ENCODE results near the gene ANKFN1. TPM values are rescaled to one million over a fixed set of nuclear protein-coding genes. Genes with fewer than 3 reads are reported as not detected.

Gene ANKFN1
- total RNA-seq, 1 donor from 2014 or later: not detected

DNA sequence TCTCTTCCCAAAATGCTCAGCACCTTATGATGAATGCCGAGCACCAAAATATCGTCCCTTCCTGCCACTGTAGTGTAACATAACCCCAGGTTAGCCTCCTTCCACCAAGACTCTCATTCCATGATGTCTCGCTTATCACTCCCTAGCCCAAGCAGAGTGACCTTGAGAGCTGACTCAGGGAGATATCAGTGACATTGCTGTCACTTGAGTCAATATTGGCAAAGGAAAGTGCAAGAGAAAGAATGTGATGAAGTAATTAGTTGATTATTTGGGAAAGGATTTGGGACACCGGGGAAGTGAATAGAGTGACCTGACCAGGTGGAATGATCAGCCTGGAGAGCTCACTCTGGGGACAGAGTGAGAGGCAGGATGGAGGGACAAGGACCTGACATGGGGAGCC is 2.6 kb upstream of the ANKFN1 start:
- Mint-ChIP-seq H3K4me3 (no peak overlapping the region), H3K4me1 (ENCODE audit: low read depth) (no peaks in the 10 kb centered on the region)

DNA sequence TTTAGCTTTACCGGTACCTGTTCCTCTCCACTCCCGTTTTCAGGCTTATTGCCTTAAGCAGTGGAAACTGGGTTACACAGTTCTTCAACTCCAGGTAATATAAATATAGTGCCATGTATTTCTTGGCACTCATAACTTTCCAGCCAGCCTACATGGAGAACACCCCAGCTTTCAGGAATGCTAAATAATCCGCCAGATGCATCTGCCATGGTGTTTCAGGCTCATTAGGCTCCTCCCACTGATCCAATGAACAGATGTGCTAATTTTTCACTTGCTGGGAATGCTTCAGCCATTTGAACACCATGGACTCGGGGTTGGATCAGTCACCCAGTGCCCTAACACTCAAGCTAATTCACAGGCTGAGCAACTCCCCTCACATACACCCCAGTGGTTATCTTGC is 4.6 kb downstream of the ANKFN1 start:
- no peaks in the 10 kb centered on the region for H3K9me3 Mint-ChIP-seq
- DNase-seq (ENCODE audit: low spot score): no peak
- intact Hi-C loops (cut with micrococcal nuclease): no loop called here
- H3K4me1 Mint-ChIP-seq (ENCODE audit: low read depth): no peaks in the 10 kb centered on the region
- no peaks in the 10 kb centered on the region for H3K36me3 Mint-ChIP-seq (ENCODE audit: low read depth)
- no peak overlapping the region for H3K4me3 Mint-ChIP-seq
- no peak overlapping the region for H3K27ac Mint-ChIP-seq
- no peaks in the 10 kb centered on the region for H3K27me3 Mint-ChIP-seq (ENCODE audit: insufficient read depth)

More for the DNA sequence above, 2.6 kb upstream of the ANKFN1 start:
- no peaks in the 10 kb centered on the region for H3K9me3 Mint-ChIP-seq
- no peaks in the 10 kb centered on the region for H3K36me3 Mint-ChIP-seq (ENCODE audit: low read depth)
- no peak overlapping the region for H3K27ac Mint-ChIP-seq
- DNase-seq (ENCODE audit: low spot score): no peak
- peaks cover 2% of the 10 kb centered on the region for H3K27me3 Mint-ChIP-seq (ENCODE audit: insufficient read depth)
- intact Hi-C loops (cut with micrococcal nuclease): no loop called here

DNA sequence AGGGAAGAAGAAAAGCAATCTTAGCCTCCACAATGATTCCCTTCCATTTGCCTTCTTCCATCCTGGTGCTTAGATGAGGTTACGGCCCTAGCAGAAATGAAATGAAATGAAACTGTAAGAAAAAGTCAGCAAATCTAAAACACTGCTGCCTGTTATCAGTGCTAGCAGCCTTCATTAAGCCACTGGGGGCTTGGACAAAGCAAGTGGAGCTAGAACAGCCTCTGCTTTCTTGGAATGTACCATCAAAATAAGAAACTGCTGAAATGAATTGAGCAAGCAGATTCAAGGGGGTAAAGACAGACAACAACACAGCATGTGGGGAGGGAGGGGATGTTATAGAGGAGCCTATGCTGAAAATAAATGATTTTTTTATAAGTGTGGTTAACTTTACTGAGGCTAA is 5.1 kb downstream of the ANKFN1 start:
- no peaks in the 10 kb centered on the region for H3K9me3 Mint-ChIP-seq
- intact Hi-C loops (cut with micrococcal nuclease): no loop called here
- H3K27ac Mint-ChIP-seq: no peak overlapping the region
- H3K36me3 Mint-ChIP-seq (ENCODE audit: low read depth): no peaks in the 10 kb centered on the region
- no peaks in the 10 kb centered on the region for H3K27me3 Mint-ChIP-seq (ENCODE audit: insufficient read depth)
- H3K4me3 Mint-ChIP-seq: no peak overlapping the region
- no peak for DNase-seq (ENCODE audit: low spot score)
- H3K4me1 Mint-ChIP-seq (ENCODE audit: low read depth): no peaks in the 10 kb centered on the region

DNA sequence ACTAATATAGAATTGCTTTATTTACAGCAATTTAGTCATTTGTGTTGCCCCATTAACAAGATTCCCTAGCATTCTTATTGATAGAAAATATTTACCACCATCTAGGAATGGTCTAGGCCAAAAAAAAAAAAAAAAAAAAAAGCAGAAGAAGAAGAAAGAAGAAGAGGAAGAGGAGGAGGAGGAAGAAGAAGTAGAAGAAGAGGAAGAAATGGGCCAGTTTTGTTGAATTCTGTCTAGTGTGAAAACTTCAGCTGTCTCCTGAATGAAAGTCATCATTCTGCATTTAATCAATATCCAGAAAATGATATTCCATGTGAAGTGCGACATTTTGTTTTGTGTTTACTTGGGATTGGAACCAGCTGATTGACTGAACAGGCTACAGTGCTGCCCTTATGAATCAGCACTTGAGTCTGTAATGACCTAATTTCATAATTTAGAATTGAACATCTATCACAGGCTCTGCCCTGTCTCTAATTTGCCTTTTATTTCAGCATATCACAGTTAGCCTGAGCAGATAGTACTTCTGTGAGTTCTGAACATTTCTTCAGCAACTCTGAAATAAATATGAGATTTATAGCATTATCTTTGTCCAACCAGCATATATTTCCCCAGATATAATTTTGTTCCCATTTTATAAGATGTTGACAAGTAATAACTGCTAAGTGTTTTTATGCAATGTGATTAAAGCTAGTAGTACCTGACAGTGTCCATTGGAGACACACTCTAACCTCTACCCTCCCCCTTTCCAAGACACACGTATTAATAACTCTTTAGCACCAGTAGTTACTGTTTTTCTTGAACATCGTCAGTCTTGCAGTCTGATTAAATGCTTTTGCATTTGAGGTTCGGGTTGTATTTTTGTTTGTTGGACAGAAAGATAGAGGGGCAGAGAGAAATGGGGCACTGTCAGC is 5.9 kb downstream of the ANKFN1 start:
- Mint-ChIP-seq H3K27me3 (ENCODE audit: insufficient read depth) (no peaks in the 10 kb centered on the region), H3K4me3 (no peak overlapping the region), H3K27ac (no peak overlapping the region), H3K4me1 (ENCODE audit: low read depth) (no peaks in the 10 kb centered on the region), H3K9me3 (no peaks in the 10 kb centered on the region), H3K36me3 (ENCODE audit: low read depth) (no peaks in the 10 kb centered on the region)
- DNase-seq (ENCODE audit: low spot score): no peak
- intact Hi-C loops (cut with micrococcal nuclease): no loop called here

GRCh38 chr17:56159826-56160380 is 6.6 kb downstream of the ANKFN1 start:
- Mint-ChIP-seq H3K27me3 (ENCODE audit: insufficient read depth) (no peaks in the 10 kb centered on the region), H3K4me1 (ENCODE audit: low read depth) (no peaks in the 10 kb centered on the region), H3K9me3 (no peaks in the 10 kb centered on the region), H3K4me3 (no peak overlapping the region), H3K27ac (no peak overlapping the region), H3K36me3 (ENCODE audit: low read depth) (no peaks in the 10 kb centered on the region)
- no peak for DNase-seq (ENCODE audit: low spot score)
- intact Hi-C loops (cut with micrococcal nuclease): no loop called here

DNA sequence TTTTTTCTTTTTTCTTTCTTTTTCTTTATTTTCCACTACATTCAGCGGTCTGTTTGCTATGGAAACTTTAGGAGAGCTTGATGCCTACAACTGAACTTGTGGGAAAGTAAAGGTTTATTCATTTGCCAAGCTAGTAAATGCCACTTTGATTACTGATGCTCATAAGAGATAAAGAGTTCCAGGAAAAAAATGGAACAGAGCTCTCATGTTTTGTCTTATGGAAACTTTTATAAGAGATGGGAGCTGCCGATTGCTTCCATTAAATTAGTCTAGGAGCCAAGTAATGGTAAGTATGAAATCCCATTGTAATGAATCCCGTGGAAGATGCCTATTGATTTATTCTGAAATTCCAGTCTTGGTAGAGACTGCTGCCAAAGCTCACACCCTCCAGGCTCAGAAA is 7.1 kb downstream of the ANKFN1 start:
- H3K27ac Mint-ChIP-seq: no peak overlapping the region
- no peaks in the 10 kb centered on the region for H3K27me3 Mint-ChIP-seq (ENCODE audit: insufficient read depth)
- no peak overlapping the region for H3K4me3 Mint-ChIP-seq
- no peaks in the 10 kb centered on the region for H3K36me3 Mint-ChIP-seq (ENCODE audit: low read depth)
- no peaks in the 10 kb centered on the region for H3K4me1 Mint-ChIP-seq (ENCODE audit: low read depth)
- DNase-seq (ENCODE audit: low spot score): no peak
- no peaks in the 10 kb centered on the region for H3K9me3 Mint-ChIP-seq
- intact Hi-C loops (cut with micrococcal nuclease): no loop called here

DNA sequence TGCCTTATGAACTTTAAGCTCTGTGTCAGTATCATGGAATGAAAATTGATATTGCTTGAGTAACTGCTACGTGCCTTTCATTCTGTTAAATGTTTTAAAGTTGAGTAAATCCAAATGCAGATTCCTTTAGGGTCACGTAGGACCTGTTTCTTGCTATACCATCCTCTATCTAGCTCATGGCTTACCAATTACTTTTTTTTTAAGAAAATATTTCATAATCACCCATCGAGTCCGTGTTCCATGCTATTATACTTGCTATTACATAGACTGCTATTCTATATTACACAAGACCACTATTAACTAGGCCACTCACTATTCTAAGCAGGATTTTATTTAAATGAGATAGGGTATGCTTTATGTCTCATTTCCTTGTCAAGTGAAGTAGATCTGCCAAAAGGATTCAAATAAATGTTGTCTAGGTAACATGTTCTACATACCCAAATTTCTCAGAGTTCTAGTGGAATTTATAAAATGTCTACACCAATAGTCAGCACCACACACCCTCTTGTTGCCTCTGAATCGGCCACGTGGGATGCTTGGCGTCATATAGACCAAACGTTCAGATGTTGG is 11.9 kb downstream of the ANKFN1 start:
- Mint-ChIP-seq H3K4me1 (ENCODE audit: low read depth) (no peaks in the 10 kb centered on the region), H3K27ac (no peak overlapping the region), H3K27me3 (ENCODE audit: insufficient read depth) (peaks cover 4% of the 10 kb centered on the region), H3K4me3 (no peak overlapping the region), H3K9me3 (no peaks in the 10 kb centered on the region), H3K36me3 (ENCODE audit: low read depth) (no peaks in the 10 kb centered on the region)
- intact Hi-C loops (cut with micrococcal nuclease): no loop called here
- no peak for DNase-seq (ENCODE audit: low spot score)

- Mint-ChIP-seq H3K9me3 (no peaks in the 10 kb centered on the region), H3K4me1 (ENCODE audit: low read depth) (no peaks in the 10 kb centered on the region), H3K4me3 (no peak overlapping the region), H3K27me3 (ENCODE audit: insufficient read depth) (peaks cover 5% of the 10 kb centered on the region), H3K36me3 (ENCODE audit: low read depth) (no peaks in the 10 kb centered on the region), H3K27ac (no peak overlapping the region)
- no peak for DNase-seq (ENCODE audit: low spot score)
- intact Hi-C loops (cut with micrococcal nuclease): no loop called here
Measured at GRCh38 chr17:56167491-56167890, 14.2 kb downstream of the ANKFN1 start.

DNA sequence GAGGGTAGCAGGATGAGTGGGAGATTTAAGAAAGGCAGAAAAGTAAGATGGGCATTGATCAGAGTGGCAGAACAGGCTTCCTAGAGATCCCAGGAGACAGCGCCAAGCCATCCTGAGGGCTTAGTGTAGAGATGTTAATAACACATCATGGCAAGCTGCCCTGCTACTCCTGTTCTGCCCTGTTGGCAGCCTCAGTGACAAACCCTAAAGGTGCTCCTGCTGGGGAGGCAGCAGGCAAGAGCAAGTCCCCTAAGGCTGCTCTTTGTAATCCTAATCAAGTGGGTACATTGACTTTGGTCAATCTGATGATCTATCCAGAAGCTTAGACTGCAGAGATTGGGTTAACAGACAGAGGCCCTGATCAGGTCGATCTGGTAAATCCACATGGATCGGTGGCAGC is 16.3 kb downstream of the ANKFN1 start:
- intact Hi-C loops (cut with micrococcal nuclease): no loop called here
- no peaks in the 10 kb centered on the region for H3K9me3 Mint-ChIP-seq
- DNase-seq (ENCODE audit: low spot score): no peak
- H3K4me3 Mint-ChIP-seq: no peak overlapping the region
- peaks cover 9% of the 10 kb centered on the region for H3K27me3 Mint-ChIP-seq (ENCODE audit: insufficient read depth)
- H3K4me1 Mint-ChIP-seq (ENCODE audit: low read depth): no peaks in the 10 kb centered on the region
- H3K27ac Mint-ChIP-seq: no peak overlapping the region
- H3K36me3 Mint-ChIP-seq (ENCODE audit: low read depth): no peaks in the 10 kb centered on the region

GRCh38 chr17:56171186-56171959 is 18.1 kb downstream of the ANKFN1 start:
- Mint-ChIP-seq H3K4me1 (ENCODE audit: low read depth) (no peaks in the 10 kb centered on the region), H3K4me3 (no peak overlapping the region), H3K27ac (no peak overlapping the region), H3K27me3 (ENCODE audit: insufficient read depth) (peaks cover 9% of the 10 kb centered on the region), H3K36me3 (ENCODE audit: low read depth) (no peaks in the 10 kb centered on the region), H3K9me3 (no peaks in the 10 kb centered on the region)
- intact Hi-C loops (cut with micrococcal nuclease): no loop called here
- DNase-seq (ENCODE audit: low spot score): no peak

DNA sequence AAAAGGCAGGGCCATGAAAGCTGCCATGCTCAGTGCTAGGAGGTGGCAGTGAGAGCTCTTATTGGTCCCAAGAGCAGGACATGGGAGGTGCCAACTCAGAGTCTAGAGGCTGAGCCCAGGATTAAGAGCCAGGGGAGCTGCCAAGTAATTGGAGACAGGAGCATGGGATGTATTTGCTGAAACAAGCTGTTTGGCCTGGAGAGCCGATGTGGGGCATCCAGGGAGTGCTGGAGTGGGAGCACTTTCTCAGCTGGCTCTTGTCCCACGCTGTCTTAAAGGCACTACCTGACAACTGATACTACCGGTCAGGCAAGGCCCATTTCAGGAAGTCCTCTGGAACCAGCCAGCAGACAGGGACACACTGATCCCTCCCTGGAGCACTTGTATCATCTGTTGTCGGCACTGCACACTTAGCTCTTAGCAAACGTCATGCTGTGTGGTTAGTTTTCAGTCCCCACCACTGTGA is 19.3 kb downstream of the ANKFN1 start:
- Mint-ChIP-seq H3K36me3 (ENCODE audit: low read depth) (no peaks in the 10 kb centered on the region), H3K27me3 (ENCODE audit: insufficient read depth) (peaks cover 9% of the 10 kb centered on the region), H3K4me1 (ENCODE audit: low read depth) (no peaks in the 10 kb centered on the region), H3K4me3 (no peak overlapping the region), H3K9me3 (no peaks in the 10 kb centered on the region), H3K27ac (no peak overlapping the region)
- intact Hi-C loops (cut with micrococcal nuclease): no loop called here
- no peak for DNase-seq (ENCODE audit: low spot score)

DNA sequence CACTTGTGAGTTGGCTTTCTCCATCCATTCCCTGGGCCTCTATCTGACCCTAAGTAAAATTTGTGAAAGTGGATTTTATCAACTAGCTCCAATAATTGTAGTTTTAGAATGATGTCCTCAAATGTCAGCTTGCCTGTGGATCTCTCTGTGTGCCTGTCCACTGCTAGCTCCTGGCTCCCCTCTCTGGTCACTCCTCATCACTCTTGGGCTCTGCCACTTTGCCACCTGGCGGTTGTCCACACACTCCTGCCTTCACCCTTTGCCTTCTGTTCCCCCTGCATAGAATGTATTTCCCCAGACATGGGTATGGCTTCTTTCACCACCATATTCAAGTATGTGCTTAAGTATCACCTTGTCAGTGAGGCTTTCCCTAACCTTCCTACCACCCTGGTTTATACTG is 19.8 kb downstream of the ANKFN1 start:
- no peak for DNase-seq (ENCODE audit: low spot score)
- peaks cover 9% of the 10 kb centered on the region for H3K27me3 Mint-ChIP-seq (ENCODE audit: insufficient read depth)
- intact Hi-C loops (cut with micrococcal nuclease): no loop called here
- H3K4me1 Mint-ChIP-seq (ENCODE audit: low read depth): no peaks in the 10 kb centered on the region
- no peaks in the 10 kb centered on the region for H3K36me3 Mint-ChIP-seq (ENCODE audit: low read depth)
- no peak overlapping the region for H3K27ac Mint-ChIP-seq
- no peak overlapping the region for H3K4me3 Mint-ChIP-seq
- no peaks in the 10 kb centered on the region for H3K9me3 Mint-ChIP-seq

Measured in activated T-helper 1 cell treated with anti-CD3 and anti-CD28 coated beads, Interleukin-12 subunit alpha, Interleukin-12 subunit beta, Interleukin-2, Interleukin-4 antibody, amounts not matched to agents 30 ng/mL and 10 ng/mL and 1 ng/mL, durations not matched to agents 14 hours and 24 hours and 36 hours (primary cell).